Panc1 (cell line): Measurements from ENCODE around the gene LPP. TPM values are rescaled to one million over a fixed set of nuclear protein-coding genes. Genes with fewer than 3 reads are reported as not detected.
A peak's percentile ranks its signal among the peaks of the same experiment; 100 is the strongest.

ENCODE experiments used
- ATAC-seq: fragments of 200-7000 bp; cut with Tn5 transposase; 2 replicates; pipeline ENCODE4 v1.9.1; 2020; ENCODE audit warnings: mild to moderate bottlenecking, moderate library complexity
- BruUV-seq: library from RNA; stranded (reverse); fragments of 400-500 nt; replicated peaks from 2 replicates; lab custom pipeline; 2021; lab: Mats Ljungman, UMichigan
- CTCF ChIA-PET: fragments of 300-600 bp; sonication (Branson Sonifier 250); formaldehyde crosslinking; loops from one replicate; lab custom pipeline; 2022; ENCODE audit warnings: antibody characterized with exemption; lab: Charles Lee
- POLR2A ChIA-PET: fragments of 300-600 bp; sonication (Branson Sonifier 250); formaldehyde crosslinking; loops from one replicate; lab custom pipeline; 2022; ENCODE audit warnings: antibody characterized with exemption; lab: Charles Lee
- DNase-seq: peaks from one replicate; pipeline ENCODE4 v3.0.0-alpha.2; 2010; ENCODE audit warnings: low read depth, low spot score
- H3K27ac ChIP-seq: 2 replicates; pipeline ENCODE4 v1.5.1; 2011; ENCODE audit warnings: mild to moderate bottlenecking, low read length, inconsistent platforms
- H3K27me3 ChIP-seq: fragments of 200-500 bp; sonication (Bioruptor generic); 2 replicates; pipeline ENCODE4 v1.6.0; 2014; ENCODE audit warnings: low read length, inconsistent platforms; ENCODE audit not compliant: control insufficient read depth, insufficient read depth
- H3K36me3 ChIP-seq: fragments of 200-500 bp; sonication (Bioruptor generic); 2 replicates; pipeline ENCODE4 v1.5.1; 2014; ENCODE audit warnings: inconsistent platforms, mild to moderate bottlenecking, low read length, moderate library complexity; ENCODE audit not compliant: control insufficient read depth, insufficient read depth
- H3K4me1 ChIP-seq: 2 replicates; pipeline ENCODE4 v1.5.1; 2011; ENCODE audit warnings: inconsistent platforms, mild to moderate bottlenecking, low read length, moderate library complexity; ENCODE audit not compliant: control insufficient read depth, insufficient read depth
- H3K4me3 ChIP-seq, 2 experiments: 2 replicates each; pipeline ENCODE4 v1.5.1; 2011 to 2012; ENCODE audit warnings: low read depth in 2 of 2, low read length in 2 of 2, mild to moderate bottlenecking in 2 of 2, inconsistent platforms in 1 of 2, moderate library complexity in 1 of 2
- H3K9me3 ChIP-seq: fragments of 200-500 bp; sonication (Bioruptor generic); 2 replicates; pipeline ENCODE4 v1.5.1; 2014; ENCODE audit warnings: low read depth, mild to moderate bottlenecking, inconsistent platforms, low read length, moderate library complexity; ENCODE audit not compliant: control insufficient read depth, insufficient read depth
- CTCF ChIP-seq: fragments of 450-650 bp; IDR thresholded peaks from 2 replicates; pipeline ENCODE4 v1.5.1; 2017; ENCODE audit warnings: mild to moderate bottlenecking
- POLR2AphosphoS5 ChIP-seq: IDR thresholded peaks from 2 replicates; pipeline ENCODE4 v1.6.1; 2012; ENCODE audit warnings: mild to moderate bottlenecking, low read depth, low read length, moderate library complexity
- REST ChIP-seq, 2 experiments: IDR thresholded peaks; 2 replicates each; pipeline ENCODE4 v1.6.1; 2011 to 2012; ENCODE audit warnings: low read depth in 2 of 2, control low read depth in 1 of 2, low read length in 1 of 2, mild to moderate bottlenecking in 1 of 2, moderate library complexity in 1 of 2; ENCODE audit not compliant: insufficient read depth in 1 of 2
- SIN3A ChIP-seq: IDR thresholded peaks from 2 replicates; pipeline ENCODE4 v1.6.1; 2012; ENCODE audit warnings: low read depth, mild to moderate bottlenecking, low read length, moderate library complexity, borderline replicate concordance; ENCODE audit not compliant: insufficient read depth
- TCF7L2 ChIP-seq: IDR thresholded peaks from 2 replicates; pipeline ENCODE4 v1.6.1; 2011; ENCODE audit warnings: mild to moderate bottlenecking, low read depth, low read length, inconsistent platforms
- in situ Hi-C: cut with HindIII; loops from 2 replicates; pipeline ENCODE4 v1.10.0; 2016; ENCODE audit warnings: low sequenced_read_pairs, low pct_unique_long_range_greater_than_20kb
- intact Hi-C: fragments of 100-400 bp; cut with micrococcal nuclease; formaldehyde crosslinking; loops from one replicate; pipeline ENCODE4 v1.10.0; 2022; ENCODE audit not compliant: unreplicated experiment
- total RNA-seq: library from RNA; stranded (reverse); gene quantifications from one replicate; pipeline ENCODE4 v1.2.1, GENCODE V29; 2021; ENCODE audit not compliant: unreplicated experiment

The LPP gene
- total RNA-seq, 1 experiment from 2014 or later, result 90.0 TPM

- intact Hi-C loops, result no loop called here
- CTCF ChIA-PET, result interaction anchor here (0.7 kb wide), 1 partner anchor 11 kb away, joined by 8 read pairs; no protein-coding TSS in a partner anchor
These were observed 675.6 kb downstream of the LPP start for GRCh38 chr3:188829576-188829975.

DNA sequence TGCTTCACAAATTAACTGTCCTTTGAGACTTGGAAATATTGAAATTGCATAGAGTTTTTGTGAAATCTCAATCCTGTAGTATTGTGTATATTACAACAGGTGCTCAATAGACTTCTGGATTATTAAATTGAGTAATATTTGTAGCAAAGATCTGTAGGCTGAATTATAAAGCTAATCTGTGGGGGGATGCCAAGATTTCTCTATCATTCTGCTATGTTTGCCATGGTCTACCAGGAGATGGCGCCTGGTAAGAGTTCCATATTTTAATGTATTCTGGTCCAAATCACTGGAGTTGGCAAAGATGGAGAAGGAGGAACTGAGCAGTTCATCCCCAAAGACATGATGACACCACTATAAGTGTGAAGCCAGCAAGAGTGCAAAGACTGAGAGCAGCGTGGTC lies 676.9 kb downstream of the LPP start:
- CTCF ChIA-PET, result interaction anchor here (1.3 kb wide), 1 partner anchor 124 kb away, joined by 4 read pairs; no protein-coding TSS in a partner anchor
- peaks cover 9% of the 10 kb centered on the region; the same call in 1 of the 2 replicates for H3K4me1 ChIP-seq
- no peaks in the 10 kb centered on the region for H3K9me3 ChIP-seq
- no TSS peak for BruUV-seq
- no peak for DNase-seq
- intact Hi-C loops, result no loop called here
- POLR2A ChIA-PET, result interaction anchor here (0.7 kb wide), 1 partner anchor 125 kb away, joined by 3 read pairs; no protein-coding TSS in a partner anchor
- in situ Hi-C loops, result no loop called here
- no peaks in the 10 kb centered on the region for H3K36me3 ChIP-seq
- TF ChIP-seq CTCF (peak; percentile 63), SIN3A (no peak)
- no peak overlapping the region for H3K4me3 ChIP-seq
- H3K27ac ChIP-seq, result no peak overlapping the region
- ATAC-seq, result no peak
- no peaks in the 10 kb centered on the region for H3K27me3 ChIP-seq

More at GRCh38 chr3:188829576-188829975, 675.6 kb downstream of the LPP start:
- no peak overlapping the region for H3K4me3 ChIP-seq
- H3K4me1 ChIP-seq, result peaks cover 9% of the 10 kb centered on the region; the same call in 1 of the 2 replicates
- ATAC-seq (no peak), DNase-seq (no peak)
- H3K36me3 ChIP-seq, result no peaks in the 10 kb centered on the region
- POLR2A ChIA-PET, result no interaction called here
- in situ Hi-C loops, result no loop called here
- H3K27me3 ChIP-seq, result no peaks in the 10 kb centered on the region
- H3K9me3 ChIP-seq, result no peaks in the 10 kb centered on the region
- no peak for TF ChIP-seq TCF7L2
- TF ChIP-seq REST (IDR thresholded peaks at IDR 0.05; ENCODE audit: insufficient read depth in 1 of 2, low read depth in 2 of 2, low read length in 1 of 2), result no peak
- no peak for TF ChIP-seq SIN3A
- TF ChIP-seq POLR2AphosphoS5, result no peak
- TF ChIP-seq CTCF, result no peak
- BruUV-seq, result no TSS peak
- H3K27ac ChIP-seq, result no peak overlapping the region
